HG02884 (cell line): ENCODE data around the gene C11orf52.

Experiments
- ATAC-seq: cut with Tn5 transposase; IDR thresholded peaks from one replicate; pipeline ENCODE4 v1.9.1; 2021; ENCODE audit warnings: mild to moderate bottlenecking, moderate library complexity; ENCODE audit not compliant: unreplicated experiment

Gene C11orf52

GRCh38 chr11:111937844-111938243 lies 19.1 kb downstream of the C11orf52 start:
- no peak for ATAC-seq

GRCh38 chr11:111938687-111939160 lies 20.0 kb downstream of the C11orf52 start:
- peak; percentile 87 for ATAC-seq

GRCh38 chr11:111939836-111940604 lies 21.3 kb downstream of the C11orf52 start:
- no peak for ATAC-seq

- no peak for ATAC-seq
Observed at GRCh38 chr11:111941963-111942362, 23.2 kb downstream of the C11orf52 start.

- no peak for ATAC-seq
Observed at GRCh38 chr11:111942829-111943228, 24.1 kb downstream of the C11orf52 start.

- ATAC-seq = no peak
Observed at GRCh38 chr11:111944139-111944538, 25.4 kb downstream of the C11orf52 start.

GRCh38 chr11:111944651-111945051 lies 25.9 kb downstream of the C11orf52 start:
- no peak for ATAC-seq

- no peak for ATAC-seq
Observed at GRCh38 chr11:111945198-111945597, 26.5 kb downstream of the C11orf52 start.

- ATAC-seq = no peak
Observed at GRCh38 chr11:111946499-111946898, 27.8 kb downstream of the C11orf52 start.

GRCh38 chr11:111947143-111947542 lies 28.4 kb downstream of the C11orf52 start:
- no peak for ATAC-seq

- no peak for ATAC-seq
Observed at GRCh38 chr11:111949519-111950426, 31.1 kb downstream of the C11orf52 start.

GRCh38 chr11:111951565-111951964 lies 32.9 kb downstream of the C11orf52 start:
- no peak for ATAC-seq

GRCh38 chr11:111954154-111954553 lies 35.4 kb downstream of the C11orf52 start:
- ATAC-seq = no peak

GRCh38 chr11:111957663-111958444 lies 39.1 kb downstream of the C11orf52 start:
- no peak for ATAC-seq

- no peak for ATAC-seq
Observed at GRCh38 chr11:111960916-111961315, 42.2 kb downstream of the C11orf52 start.

GRCh38 chr11:111961389-111962300 lies 42.9 kb downstream of the C11orf52 start:
- ATAC-seq = no peak

- no peak for ATAC-seq
Observed at GRCh38 chr11:111963931-111964340, 45.2 kb downstream of the C11orf52 start.

GRCh38 chr11:111966678-111967077 lies 48.0 kb downstream of the C11orf52 start:
- ATAC-seq = no peak

- no peak for ATAC-seq
Observed at GRCh38 chr11:111967649-111968048, 48.9 kb downstream of the C11orf52 start.

- no peak for ATAC-seq
Observed at GRCh38 chr11:111969344-111969743, 50.6 kb downstream of the C11orf52 start.
